Stomach (tissue), 9 donors: Measurements from ENCODE around the gene IQUB. TPM values are rescaled to one million over a fixed set of nuclear protein-coding genes. Genes with fewer than 3 reads are reported as not detected.
"Not testable (repeated sequence)": the region's sequence is repeated elsewhere in the genome, so short reads cannot be mapped to it uniquely, and the experiment has no call there.

Source experiments
- DNase-seq, 2 donors: peaks; one replicate each; pipeline versions ENCODE4 v3.0.0 to v3.0.0-alpha.2; 2013 to 2019
- H3K27ac ChIP-seq, 5 donors: fragments of 200-600 bp in 4 of 5; sonication (generic) in 4 of 5; one replicate each; pipeline ENCODE4 v1.5.1; 2013 to 2019; ENCODE audit warnings: mild to moderate bottlenecking in 1 of 5, moderate library complexity in 1 of 5
- H3K27me3 ChIP-seq, 3 donors: fragments of 200-600 bp; sonication (generic); one replicate each; pipeline ENCODE4 v1.5.1; 2017 to 2019; ENCODE audit warnings: mixed run types in 1 of 3
- H3K36me3 ChIP-seq, 4 donors: fragments of 200-600 bp; sonication (generic); 1 replicate in 3 of 4; 2 replicates in 1 of 4; pipeline ENCODE4 v1.5.1; 2016 to 2019
- H3K4me1 ChIP-seq, 4 donors: fragments of 200-600 bp; sonication (generic); one replicate each; pipeline ENCODE4 v1.5.1; 2016 to 2019
- H3K4me3 ChIP-seq, 4 donors: fragments of 200-600 bp; sonication (generic) in 3 of 4; one replicate each; pipeline ENCODE4 v1.5.1; 2016 to 2019; ENCODE audit warnings: mild to moderate bottlenecking in 1 of 4
- H3K9me3 ChIP-seq, 4 donors: fragments of 200-600 bp; sonication (generic); one replicate each; pipeline ENCODE4 v1.5.1; 2016 to 2019
- EP300 ChIP-seq: sonication (generic); formaldehyde crosslinking; IDR thresholded peaks from one replicate; pipeline ENCODE4 v1.6.1; 2017; ENCODE audit warnings: antibody characterized with exemption
- POLR2A ChIP-seq, 4 donors: fragments of 450-650 bp; IDR thresholded peaks; one replicate each; pipeline ENCODE4 v1.6.1; 2016; ENCODE audit warnings: antibody characterized with exemption in 4 of 4, control low read depth in 2 of 4, mild to moderate bottlenecking in 1 of 4, moderate library complexity in 1 of 4
- POLR2AphosphoS5 ChIP-seq, 3 donors: sonication (generic); formaldehyde crosslinking; IDR thresholded peaks; one replicate each; pipeline ENCODE4 v1.6.1; 2016; ENCODE audit warnings: antibody characterized with exemption in 3 of 3
- WGBS, 5 donors: extraction: QIAGEN DNeasy Blood & Tissue Kit in 3 of 5; methylation state at CpG; one replicate each; pipeline versions ENCODE4 v1.1.5 to v1.1.7; 2013 to 2018; 5-methylcytosine and 5-hydroxymethylcytosine counted together
- intact Hi-C: fragments of 100-400 bp; cut with DNase I; formaldehyde crosslinking; loops from one replicate; pipeline ENCODE4 v1.15.1; 2023; ENCODE audit warnings: low total_unique reads
- polyA plus RNA-seq, 3 donors: library from polyadenylated mRNA; stranded (reverse); fragments of 200-250 nt; gene quantifications; one replicate each; pipeline ENCODE4 v1.2.3, GENCODE V29; 2013
- total RNA-seq, 5 donors: library from RNA; depleted of rRNA; stranded (reverse); fragments of >200 nt; gene quantifications; one replicate each; pipeline versions ENCODE4 v1.1.0 to v1.2.3, GENCODE V29; 2014 to 2016
- TF ChIP-seq, protein P1 (sequence below), 7 experiments: fragments of 450-650 bp in 4 of 7; fragments of 200-600 bp in 3 of 7; sonication (generic) in 3 of 7; IDR thresholded peaks; one replicate each; pipeline ENCODE4 v1.5.1; 2016 to 2019; ENCODE audit warnings: antibody characterized with exemption in 7 of 7, control low read depth in 2 of 7, mild to moderate bottlenecking in 1 of 7
- donor health status: healthy with polysubstance abuse.
- donor health status: Bipolar disorder and iron deficiency.
- donor health status: healthy.

IQUB gene
- total and polyA plus RNA-seq, 8 donors: 0.05 to 2.7 (median 0.34) TPM; not detected in 4

DNA sequence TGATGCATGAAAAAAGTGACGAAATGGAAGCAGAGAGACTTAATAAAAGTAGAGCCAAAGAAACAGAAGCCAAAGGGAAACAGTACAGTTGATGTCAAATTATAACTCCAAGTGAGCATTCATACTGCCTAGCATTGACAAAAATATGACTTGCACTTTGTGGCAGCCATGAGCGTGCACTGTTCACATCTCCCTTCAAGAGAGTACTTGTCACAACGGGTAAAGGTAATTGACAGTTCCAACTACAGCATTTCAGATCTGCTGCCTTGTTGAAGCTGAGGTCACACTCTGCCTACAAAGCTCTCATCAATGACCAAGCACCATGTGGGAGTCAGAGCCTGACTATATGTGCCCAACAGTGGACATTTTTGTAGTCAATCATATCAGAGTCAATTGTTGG, 54.3 kb downstream of the IQUB start:
- intact Hi-C loops: no loop called here
- 77 to 91% (median 82%) methylated on average over 3 of the region's 3 CpGs for WGBS, 5 donors

DNA sequence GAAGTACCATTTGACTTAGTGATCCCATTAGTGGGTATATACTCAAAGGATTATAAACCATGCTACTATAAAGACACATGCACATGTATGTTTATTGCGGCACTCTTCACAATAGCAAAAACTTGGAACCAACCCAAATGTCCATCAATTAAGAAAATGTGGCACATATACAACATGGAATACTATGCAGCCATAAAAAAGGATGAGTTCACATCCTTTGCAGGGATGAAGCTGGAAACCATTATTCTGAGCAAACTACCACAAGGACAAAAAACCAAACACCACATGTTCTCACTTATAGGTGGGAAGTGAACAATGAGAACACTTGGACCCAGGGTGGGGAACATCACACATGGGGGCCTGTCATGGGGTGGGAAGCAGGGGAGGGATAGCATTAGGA, 56.3 kb downstream of the IQUB start:
- H3K27ac ChIP-seq, H3K9me3 ChIP-seq, H3K4me3 ChIP-seq, H3K27me3 ChIP-seq, H3K4me1 ChIP-seq, intact Hi-C loops, DNase-seq, H3K36me3 ChIP-seq: not testable (repeated sequence)
- 93 to 100% (median 95%) methylated on average over 1 of the region's 1 CpG for WGBS, 5 donors

More for the DNA sequence above, 54.3 kb downstream of the IQUB start:
- no peaks in the 10 kb centered on the region for H3K4me1 ChIP-seq
- no peak for DNase-seq
- H3K27me3 ChIP-seq: no peaks in the 10 kb centered on the region
- peaks cover 0 to 6% (median 0%) of the 10 kb centered on the region in 4 donors for H3K9me3 ChIP-seq
- H3K36me3 ChIP-seq: no peaks in the 10 kb centered on the region
- no peak overlapping the region for H3K27ac ChIP-seq
- TF ChIP-seq POLR2AphosphoS5 (IDR thresholded peaks at IDR 0.05): no peak
- TF ChIP-seq POLR2A (IDR thresholded peaks at IDR 0.05): no peak
- TF ChIP-seq EP300: no peak
- H3K4me3 ChIP-seq: no peak overlapping the region

DNA sequence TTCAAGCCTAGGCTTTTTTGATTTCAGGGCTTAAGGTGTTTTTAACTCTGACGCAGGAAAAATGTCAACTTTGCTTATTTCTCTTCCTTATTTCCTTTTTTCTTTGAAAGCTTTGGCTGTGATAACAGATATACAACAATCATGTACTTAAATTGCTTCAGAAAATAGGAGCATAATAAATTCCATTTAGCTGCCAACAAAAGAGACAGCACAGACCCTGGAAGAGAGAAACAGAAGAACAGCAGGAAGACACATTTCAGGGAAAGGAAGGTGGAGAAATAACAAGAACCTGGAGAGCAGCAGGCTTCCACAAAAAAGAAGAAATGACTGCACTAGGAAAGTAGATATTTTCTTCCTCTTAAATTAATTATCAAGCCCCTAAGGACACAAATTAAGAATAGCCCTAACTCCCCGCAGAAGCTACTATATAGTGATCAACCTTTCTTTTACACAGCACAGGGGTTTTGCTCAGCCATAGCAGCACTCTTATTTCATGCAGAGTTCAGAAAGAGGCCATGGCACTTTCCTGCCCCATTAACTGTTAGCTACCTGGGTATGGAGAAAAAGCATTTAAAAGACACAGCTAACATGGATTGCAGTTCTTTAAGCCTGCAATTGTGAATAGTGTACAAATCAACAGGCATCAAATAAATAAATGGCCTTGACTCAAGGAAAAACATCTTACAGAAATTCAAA, 61.5 kb downstream of the IQUB start:
- 60 to 67% (median 65%) methylated on average over 2 of the region's 2 CpGs for WGBS, 5 donors

DNA sequence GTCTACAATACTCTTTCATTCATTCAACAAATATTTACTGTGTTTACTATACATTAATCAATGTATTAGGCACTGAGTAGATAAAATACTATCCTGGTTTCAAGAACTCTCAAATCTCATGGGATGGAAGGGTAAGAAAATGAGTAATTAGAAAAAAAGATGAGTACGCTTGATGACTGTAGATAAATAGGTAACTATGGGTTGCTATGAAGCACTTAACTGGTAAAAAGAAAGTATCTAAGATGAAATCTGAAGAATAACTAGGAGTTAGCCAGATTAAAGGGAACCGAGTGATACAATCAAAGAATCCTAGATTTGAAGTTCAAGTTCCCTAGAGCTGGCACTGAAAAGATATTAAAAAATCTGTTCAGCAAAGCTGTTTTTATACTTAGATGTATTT, 62.1 kb downstream of the IQUB start:
- TF ChIP-seq POLR2A (IDR thresholded peaks at IDR 0.05) (no peak), POLR2AphosphoS5 (IDR thresholded peaks at IDR 0.05) (no peak), EP300 (no peak)
- TF ChIP-seq, protein P1, sequence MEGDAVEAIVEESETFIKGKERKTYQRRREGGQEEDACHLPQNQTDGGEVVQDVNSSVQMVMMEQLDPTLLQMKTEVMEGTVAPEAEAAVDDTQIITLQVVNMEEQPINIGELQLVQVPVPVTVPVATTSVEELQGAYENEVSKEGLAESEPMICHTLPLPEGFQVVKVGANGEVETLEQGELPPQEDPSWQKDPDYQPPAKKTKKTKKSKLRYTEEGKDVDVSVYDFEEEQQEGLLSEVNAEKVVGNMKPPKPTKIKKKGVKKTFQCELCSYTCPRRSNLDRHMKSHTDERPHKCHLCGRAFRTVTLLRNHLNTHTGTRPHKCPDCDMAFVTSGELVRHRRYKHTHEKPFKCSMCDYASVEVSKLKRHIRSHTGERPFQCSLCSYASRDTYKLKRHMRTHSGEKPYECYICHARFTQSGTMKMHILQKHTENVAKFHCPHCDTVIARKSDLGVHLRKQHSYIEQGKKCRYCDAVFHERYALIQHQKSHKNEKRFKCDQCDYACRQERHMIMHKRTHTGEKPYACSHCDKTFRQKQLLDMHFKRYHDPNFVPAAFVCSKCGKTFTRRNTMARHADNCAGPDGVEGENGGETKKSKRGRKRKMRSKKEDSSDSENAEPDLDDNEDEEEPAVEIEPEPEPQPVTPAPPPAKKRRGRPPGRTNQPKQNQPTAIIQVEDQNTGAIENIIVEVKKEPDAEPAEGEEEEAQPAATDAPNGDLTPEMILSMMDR (IDR thresholded peaks at IDR 0.05): no peak
- intact Hi-C loops: no loop called here
- WGBS, 5 donors: 83 to 90% (median 89%) methylated on average over 2 of the region's 2 CpGs
- Histone ChIP-seq H3K4me3 (no peak overlapping the region), H3K9me3 (peaks cover 0 to 6% (median 0%) of the 10 kb centered on the region in 4 donors), H3K4me1 (no peaks in the 10 kb centered on the region), H3K27me3 (no peaks in the 10 kb centered on the region), H3K27ac (no peak overlapping the region), H3K36me3 (no peaks in the 10 kb centered on the region)
- DNase-seq: no peak

More for the DNA sequence above, 61.5 kb downstream of the IQUB start:
- no peaks in the 10 kb centered on the region for H3K36me3 ChIP-seq
- no peak for DNase-seq
- H3K9me3 ChIP-seq: peaks cover 0 to 6% (median 0%) of the 10 kb centered on the region in 4 donors
- H3K4me1 ChIP-seq: no peaks in the 10 kb centered on the region
- no peak overlapping the region for H3K27ac ChIP-seq
- H3K27me3 ChIP-seq: no peaks in the 10 kb centered on the region
- intact Hi-C loops: no loop called here
- H3K4me3 ChIP-seq: no peak overlapping the region
- TF ChIP-seq, protein P1 (IDR thresholded peaks at IDR 0.05): no peak
- TF ChIP-seq POLR2A (IDR thresholded peaks at IDR 0.05): no peak
- TF ChIP-seq POLR2AphosphoS5 (IDR thresholded peaks at IDR 0.05): no peak
- no peak for TF ChIP-seq EP300

DNA sequence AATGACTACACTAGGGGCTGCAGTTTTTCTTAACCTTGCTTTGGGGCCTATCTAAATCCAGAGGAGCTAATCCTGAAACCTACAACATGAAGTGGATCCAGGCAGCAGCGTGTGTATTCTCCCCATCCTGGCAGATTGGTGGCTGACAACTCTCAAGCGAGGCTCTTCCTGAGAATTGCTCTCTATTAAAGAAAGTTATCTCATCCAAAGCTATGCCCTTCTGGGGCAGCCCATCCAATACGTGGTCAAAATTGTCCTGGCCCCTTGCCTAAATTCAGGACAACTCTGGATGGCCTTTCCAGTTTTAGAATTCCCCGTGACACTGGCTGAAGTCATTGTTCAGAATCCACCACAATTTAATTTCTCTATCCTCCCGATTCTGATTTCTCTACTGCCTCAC, 66.1 kb downstream of the IQUB start:
- no peak overlapping the region for H3K27ac ChIP-seq
- no peak overlapping the region for H3K4me3 ChIP-seq
- TF ChIP-seq POLR2A (IDR thresholded peaks at IDR 0.05): no peak
- no peak for TF ChIP-seq EP300
- TF ChIP-seq, protein P1 (IDR thresholded peaks at IDR 0.05): no peak
- TF ChIP-seq POLR2AphosphoS5 (IDR thresholded peaks at IDR 0.05): no peak
- H3K36me3 ChIP-seq: no peaks in the 10 kb centered on the region
- DNase-seq: no peak
- no peaks in the 10 kb centered on the region for H3K9me3 ChIP-seq
- intact Hi-C loops: no loop called here
- H3K4me1 ChIP-seq: no peaks in the 10 kb centered on the region
- H3K27me3 ChIP-seq: no peaks in the 10 kb centered on the region
- WGBS, 5 donors: 79 to 85% (median 81%) methylated on average over 5 of the region's 5 CpGs
